ENCODE measurements around the gene MAML3.

Gene MAML3

DNA sequence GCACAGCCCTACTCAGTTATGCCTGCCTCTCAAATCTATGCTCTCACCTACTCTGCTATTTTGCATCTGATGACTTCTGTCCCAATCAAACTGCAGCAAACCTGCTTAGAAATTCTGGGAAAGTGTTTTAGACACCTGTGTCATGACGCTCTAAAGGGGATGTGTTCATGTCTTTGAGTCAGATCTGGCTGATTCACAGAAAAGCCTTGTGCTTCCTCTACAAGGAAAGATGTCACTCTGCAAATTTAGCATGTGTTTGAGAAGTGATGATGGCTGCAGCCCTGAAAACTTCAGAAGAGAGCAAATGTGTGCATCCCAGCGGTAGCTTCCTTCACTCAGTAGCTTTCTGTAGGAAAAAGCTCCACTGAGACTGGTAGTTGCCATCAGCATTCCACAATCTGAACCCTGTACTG lies 253.0 kb downstream of the MAML3 start:
- peak; percentile 43 for DNase-seq (ENCODE audit: low spot score)

DNA sequence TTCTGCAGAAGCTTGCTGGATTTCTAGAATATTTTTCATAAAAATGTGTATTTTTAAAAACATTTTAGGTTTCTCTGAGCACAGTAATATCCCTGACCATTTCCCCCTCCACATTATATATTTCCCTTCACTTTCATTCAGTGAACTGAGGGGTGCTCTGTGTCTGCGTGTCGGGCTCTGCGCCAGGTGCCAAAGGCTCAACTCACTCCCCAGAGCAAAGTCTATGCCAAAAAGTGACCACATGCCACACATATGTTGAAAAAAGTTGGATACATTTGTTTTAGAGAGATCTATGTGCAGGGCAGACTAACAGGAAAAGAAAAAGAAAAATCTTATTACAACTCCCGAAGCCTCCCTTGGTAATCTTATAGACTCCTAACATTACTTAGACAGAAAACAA lies 254.6 kb downstream of the MAML3 start:
- no peak for DNase-seq (ENCODE audit: low spot score)

DNA sequence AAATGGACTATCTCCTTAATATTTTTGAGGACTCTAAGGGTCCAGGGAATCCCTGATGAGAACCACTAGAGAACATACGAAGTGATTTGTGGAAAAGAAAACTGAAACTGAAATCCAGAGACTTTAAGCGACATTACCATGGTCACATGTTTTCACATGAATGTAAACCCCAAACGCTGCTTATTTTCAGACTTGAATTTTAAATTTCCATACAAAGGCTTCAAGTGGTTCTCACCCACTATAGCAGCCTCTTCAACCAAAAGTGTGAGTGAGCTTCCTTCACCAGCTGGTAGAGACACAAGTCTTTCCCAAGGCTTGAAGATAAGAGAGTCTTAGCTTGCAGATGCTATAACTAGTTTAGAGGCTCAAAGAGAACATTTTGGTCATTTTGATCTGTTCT lies 255.7 kb downstream of the MAML3 start:
- no peak for DNase-seq (ENCODE audit: low spot score)

DNA sequence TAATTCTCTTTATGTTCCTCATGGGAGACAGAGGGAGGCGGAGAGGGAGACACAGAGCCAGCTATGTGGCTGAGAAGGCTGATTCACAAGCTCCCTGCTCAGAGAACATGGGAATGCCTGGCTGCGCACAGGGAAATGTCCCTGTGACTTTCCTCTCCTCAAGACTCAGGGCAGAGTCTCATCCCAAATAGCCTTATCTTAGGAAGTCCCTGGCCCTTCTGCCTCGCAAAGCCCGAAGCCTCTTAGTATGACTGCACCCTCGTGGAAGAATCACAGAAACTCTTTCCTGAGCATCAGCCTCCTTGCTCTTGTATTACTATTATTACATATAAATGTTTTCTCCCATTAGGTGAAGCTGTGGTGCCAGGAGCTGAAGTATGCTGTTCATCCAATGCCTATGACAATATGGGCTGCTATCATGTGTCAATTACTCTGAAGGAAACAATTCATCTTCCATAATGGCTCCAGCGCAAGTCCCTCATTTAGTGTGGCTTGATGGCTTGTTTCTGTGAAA lies 257.8 kb downstream of the MAML3 start:
- no peak for DNase-seq (ENCODE audit: low spot score)

DNA sequence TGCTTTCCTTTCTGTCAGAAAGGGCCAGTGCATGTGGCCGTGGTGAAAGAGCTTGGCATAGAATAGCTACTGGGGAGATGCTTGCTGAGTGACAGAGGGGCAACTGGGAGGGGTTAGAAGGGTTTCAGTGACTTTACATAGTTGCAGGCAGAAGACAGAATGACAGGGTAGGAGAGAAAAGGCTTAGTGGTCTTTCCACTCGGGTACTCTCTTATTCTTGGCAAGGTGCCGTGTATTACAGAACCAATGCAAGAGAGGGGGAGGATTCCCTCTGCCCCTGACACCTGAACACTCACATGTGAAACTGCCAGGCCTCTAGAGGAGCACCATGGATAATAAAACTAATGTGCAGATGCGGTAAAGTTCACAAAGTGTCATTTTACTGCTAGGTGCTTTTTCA lies 260.2 kb downstream of the MAML3 start:
- no peak for DNase-seq (ENCODE audit: low spot score)

DNA sequence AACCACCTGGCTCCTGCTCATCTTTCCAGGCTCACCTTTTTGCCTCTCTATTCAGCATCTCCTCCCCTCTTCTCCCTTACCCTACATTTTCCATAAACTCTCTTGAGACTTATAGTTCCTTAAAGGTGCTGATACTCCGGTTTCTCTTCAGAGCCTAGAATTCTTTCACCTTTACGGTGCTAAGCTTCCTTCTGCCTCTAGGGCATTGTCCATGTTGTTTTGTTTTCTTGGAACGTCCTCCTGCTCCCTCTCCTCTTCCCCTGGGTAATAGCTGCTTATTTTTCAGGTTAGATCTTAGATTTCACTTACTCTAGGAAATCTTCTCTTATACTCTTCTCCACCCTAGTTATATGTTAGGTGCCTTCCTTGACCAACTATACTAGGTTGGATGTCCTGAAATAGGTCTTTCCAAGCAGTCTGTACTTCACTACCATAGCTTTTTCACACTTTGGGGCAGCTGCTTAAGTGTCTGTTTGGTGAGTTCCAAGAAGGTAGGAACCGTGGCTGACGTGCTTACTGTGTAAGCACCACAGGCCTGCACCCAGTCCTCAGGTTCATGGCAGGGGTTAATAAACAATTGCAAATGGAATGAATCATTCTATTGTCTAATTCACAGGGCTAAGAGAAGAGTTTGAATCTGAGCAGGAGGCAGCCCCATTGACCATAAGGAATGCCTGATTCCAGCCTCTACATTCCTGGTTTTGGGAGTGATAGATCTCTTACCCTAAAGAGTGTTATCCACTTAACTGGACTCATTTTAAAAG lies 260.8 kb downstream of the MAML3 start:
- no peak for DNase-seq (ENCODE audit: low spot score)

DNA sequence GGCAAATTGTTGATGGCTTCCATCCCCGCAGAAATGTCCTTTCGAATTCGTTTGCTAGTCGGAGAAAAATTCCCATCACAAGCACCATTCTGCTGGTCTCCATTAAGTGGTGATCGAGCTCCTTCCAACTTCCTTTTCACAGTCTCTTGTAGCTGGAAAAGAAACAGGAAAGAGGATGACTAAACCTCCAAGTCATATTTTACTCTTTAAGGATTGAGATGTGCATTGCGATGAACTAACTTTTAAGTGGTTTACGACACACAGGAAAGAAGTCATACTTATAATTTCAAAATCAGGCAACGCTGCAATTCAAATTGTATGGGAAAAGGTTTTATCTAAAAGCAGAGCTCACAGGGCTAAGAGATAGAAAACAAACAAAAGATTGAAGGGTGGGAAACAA lies 263.2 kb downstream of the MAML3 start:
- peak; percentile 35 for DNase-seq (ENCODE audit: low spot score)

DNA sequence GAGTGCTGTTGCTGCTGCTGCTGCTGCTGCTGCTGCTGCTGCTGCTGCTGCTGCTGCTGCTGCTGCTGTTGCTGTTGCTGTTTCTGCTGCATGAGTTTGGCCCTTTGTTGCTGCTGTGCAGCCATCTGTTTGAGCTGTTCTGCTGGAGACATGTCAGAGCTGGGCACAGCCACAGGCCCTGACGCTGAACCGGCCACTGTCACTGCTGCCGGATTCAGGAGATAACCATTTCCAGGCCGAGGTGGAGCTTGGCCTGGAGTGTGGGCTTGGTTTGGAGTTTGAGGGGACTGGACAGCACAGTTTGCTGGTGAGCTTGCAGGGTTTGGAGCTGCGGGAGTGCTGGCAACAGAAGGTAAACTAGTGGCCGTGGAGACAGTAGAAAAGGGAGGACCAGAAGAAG lies 264.1 kb downstream of the MAML3 start:
- no peak for DNase-seq (ENCODE audit: low spot score)

DNA sequence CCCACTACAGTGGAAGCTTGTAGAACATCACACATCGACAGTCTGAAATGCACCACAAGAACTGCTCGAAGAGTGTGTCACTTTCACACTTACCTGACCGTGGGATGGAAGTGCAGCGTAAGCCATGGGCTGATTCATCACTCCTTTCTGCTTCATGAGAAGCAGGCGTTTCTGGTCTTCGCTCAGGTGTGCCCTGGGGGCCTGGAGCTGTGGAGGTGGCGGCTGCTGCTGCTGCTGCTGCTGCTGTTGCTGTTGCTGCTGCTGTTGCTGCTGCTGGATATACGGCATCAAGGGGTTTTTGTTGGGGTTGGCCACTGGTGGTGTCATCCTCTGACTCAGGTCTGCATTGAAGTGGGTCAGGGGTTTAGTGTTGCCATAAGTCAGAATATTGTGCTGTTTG lies 264.7 kb downstream of the MAML3 start:
- no peak for DNase-seq (ENCODE audit: low spot score)

DNA sequence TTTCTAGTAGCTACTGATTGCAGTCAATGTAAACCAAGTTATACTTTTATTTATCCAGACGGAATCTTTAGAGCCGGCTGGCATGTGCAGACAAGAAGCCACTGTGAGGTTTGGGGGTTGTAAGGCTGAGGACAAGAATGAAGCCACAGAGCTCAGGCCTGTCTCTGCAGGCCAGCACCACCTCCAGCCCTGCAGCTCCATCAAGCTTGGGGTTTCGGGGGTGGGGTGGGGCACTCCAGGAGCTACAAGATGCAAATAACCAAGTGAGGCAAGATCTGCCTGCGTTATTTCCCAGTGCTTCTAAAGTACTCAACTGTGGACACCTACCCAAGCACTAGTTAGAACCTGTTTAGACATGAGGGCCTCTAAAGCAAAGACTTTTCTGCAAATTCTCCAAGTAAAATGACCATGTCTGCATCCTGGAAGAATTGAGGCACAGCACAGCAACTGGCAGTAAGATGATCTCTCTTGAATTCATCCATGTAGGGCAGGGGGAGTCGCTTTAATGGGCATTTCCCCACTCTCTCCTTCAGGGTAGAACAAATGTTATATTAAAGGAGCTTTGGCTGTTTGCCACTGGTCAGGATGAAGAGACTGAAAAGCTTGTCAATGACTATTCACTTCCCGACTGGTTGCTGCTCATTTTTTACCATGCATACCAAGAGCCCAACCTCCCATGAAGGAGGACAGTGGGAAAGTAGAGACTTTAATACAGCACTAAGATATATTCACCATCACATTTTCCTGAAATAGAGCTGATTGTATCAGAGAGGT lies 265.8 kb downstream of the MAML3 start:
- no peak for DNase-seq (ENCODE audit: low spot score)

DNA sequence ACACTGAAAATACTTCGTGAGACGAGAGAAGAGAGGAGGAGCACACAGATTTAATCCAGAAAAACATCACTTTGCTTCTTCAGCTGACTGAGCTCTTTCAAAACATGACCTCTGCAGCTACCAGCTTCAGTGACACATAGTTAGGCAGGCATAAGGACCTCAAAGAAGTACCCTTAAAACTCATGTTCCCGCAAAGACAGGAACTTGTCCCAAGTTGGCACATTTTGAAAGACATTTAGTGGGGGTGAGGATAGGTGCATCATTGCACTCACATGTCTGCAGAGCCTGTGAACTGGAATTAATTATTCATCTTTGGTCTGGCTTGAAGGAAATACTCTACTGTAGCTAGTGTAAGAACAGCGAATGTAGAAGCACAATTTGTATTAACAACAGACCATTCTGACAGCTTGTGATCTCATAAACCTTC lies 266.6 kb downstream of the MAML3 start:
- DNase-seq (ENCODE audit: low spot score) = no peak

DNA sequence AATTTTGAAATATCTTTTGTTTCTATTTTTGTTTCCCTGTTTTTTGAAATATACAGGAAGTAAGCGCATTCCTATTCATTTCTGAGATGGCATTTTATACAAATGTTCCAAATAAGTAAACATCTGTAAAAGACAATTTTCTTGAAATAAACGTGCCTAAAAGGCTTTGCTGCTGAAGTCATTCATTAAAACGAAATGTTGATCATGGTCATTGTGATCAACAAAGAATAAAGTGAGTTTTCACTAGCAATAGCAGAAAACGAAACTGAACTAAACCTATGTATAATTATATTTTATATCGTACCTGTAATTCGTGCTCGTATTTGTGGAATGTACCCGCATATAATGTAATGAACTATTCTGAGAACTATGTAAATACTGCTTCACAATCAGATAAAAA lies 267.2 kb downstream of the MAML3 start:
- no peak for DNase-seq (ENCODE audit: low spot score)

DNA sequence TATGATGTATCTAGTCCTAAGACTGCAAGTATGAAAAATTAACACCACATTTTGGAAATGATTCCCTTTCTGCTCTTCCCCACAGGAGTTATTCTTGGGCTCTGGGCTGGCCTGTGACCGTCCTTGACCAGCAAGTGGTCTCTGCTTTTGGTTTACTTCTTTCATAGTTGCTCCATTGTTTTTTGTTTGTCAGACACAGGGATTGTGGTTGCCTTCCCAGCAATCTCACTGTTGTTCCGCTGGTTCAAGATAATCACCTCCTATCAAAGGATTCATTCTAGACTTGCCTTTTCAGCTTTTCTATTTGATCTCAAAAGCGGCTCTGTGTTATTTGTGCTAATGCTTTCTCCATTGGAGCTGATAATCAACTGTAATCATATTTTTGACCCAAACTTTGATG lies 269.5 kb downstream of the MAML3 start:
- no peak for DNase-seq (ENCODE audit: low spot score)

DNA sequence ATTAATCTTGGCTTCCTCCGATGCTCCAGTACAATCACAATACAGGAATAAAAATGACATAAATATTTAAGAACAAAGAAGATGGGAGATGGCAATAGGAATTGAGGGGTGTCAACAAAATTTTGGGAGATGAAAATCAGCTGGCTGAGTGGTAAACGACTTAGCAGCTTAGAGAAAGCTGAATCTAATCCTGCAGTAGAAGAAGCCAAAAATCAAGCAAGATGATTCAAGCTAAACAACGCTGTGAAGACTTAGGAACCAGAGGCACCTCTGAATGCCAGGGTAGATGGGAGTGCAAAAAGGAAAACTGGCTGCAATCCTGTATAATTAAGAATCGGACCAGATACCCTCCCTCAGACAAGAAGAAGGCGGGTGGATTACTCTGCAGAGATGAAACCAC lies 273.1 kb downstream of the MAML3 start:
- no peak for DNase-seq (ENCODE audit: low spot score)

DNA sequence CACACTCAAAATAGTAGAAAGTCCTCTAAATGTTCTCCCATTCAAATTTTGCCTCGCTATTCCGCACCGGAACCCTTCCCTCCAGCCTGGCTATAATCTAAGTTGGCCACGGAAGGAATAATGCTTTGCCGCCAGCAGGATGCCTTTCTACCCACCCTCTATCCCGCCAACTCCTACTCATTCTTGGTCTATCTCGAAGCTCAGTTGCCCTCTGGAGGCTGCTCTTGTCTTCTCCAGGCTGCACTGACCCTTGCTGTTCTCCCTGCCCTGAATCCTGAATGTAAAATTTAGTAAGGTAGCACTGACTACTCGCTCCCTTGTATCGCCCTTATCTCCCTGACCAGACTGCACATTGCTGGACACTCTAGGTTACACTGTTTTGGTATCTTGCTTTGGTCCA lies 275.9 kb downstream of the MAML3 start:
- no peak for DNase-seq (ENCODE audit: low spot score)

DNA sequence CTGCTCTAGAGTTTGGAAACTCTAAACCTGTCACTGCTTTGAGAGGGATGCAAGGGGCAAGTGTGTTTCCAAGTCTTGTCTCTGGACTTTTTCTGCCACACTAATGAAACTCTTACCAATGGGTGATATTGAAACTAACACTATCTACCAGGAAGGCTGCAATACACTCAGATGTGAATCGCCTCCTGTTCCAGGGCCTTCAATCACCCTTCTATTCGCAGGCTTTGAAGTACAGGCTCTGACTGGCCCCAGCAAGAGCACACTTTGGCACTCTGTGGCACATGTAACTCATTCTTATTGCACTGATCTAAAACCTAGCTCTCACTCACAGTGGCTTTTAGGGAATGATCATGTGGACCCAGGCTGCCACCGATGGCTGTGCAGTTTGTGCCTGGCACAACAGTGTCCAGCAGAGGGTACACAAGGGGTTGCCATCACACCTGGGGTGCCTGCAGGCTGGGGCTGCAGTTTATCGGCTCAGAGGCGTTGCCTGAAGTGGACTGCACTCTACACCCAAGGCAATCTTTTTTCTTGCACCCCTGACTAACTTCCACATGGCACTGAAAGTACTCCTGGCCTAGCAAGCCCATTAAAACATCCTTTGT lies 277.5 kb downstream of the MAML3 start:
- DNase-seq (ENCODE audit: low spot score) = no peak

DNA sequence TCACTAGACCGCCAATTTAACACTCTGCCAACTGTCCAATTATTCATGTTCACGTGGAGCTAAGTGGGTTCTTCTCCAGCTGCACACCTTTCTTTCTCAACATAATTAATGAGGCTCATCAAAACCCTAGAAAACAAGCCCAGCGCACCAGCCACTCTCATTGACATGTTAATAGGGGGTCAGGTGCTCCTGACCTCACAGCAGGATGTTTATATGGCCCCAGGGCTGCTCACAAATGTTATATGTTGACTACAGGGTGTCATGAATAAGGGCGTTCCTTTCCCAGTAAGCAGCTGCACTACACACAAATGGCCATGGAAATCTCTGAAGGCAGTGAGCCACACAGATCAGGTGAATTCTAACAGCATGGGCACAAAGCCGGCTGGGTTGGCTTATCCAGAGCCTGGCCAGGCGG lies 278.6 kb downstream of the MAML3 start:
- DNase-seq (ENCODE audit: low spot score) = no peak

DNA sequence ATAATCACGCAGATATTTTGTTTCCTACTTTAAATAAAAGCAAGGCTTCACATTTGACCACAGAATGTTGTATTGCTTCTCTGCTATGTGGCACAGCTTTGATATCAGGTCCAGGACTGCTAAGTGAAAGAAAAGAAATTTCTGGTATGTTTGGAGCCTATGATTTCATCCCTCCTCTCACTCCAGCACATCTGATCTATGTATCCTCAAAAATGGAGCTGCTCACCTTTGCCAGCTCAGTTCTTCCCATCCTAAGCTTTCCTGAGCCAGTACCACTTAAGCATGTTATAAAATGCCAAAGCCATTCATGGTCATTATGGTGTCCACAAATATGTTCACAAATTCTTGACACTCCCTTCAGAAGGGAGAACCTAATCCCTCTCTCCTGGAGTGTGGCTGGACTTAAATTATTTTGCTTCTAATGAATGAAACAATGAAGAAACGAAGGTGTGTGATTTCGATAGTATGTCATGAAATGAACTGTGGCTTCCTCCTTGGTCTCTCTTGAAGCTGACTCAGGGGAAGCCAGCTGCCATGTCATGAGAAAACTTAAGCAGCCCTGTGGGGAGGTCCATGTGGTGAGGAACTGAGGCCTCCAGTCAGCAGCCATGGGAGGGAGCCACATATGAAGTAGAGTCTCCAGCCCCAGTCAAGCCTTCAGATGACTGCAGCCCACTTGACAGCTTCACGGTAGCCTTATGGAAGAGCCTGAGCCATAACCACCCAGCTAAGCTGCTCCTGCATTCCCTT lies 280.7 kb downstream of the MAML3 start:
- peak; percentile 14 for DNase-seq (ENCODE audit: low spot score)

DNA sequence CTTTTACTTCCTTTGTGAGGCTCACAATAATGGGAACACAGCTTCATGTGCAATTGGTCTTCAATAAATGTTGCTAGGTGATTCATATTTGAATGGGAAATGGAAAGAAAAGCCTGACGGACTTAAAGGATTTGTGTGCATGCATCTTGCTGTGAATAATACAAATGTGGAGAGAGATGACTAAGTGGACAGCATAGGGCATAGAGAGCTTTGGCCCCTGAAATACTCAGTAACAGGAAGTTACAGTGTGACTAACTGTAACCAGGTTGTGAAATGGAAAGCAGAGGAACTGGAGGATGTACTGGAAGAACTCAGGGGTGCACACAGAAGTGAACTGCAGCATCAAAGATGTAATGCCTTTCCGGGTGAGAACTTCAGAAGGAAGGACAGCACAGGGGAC lies 281.7 kb downstream of the MAML3 start:
- DNase-seq (ENCODE audit: low spot score) = peak; percentile 99

DNA sequence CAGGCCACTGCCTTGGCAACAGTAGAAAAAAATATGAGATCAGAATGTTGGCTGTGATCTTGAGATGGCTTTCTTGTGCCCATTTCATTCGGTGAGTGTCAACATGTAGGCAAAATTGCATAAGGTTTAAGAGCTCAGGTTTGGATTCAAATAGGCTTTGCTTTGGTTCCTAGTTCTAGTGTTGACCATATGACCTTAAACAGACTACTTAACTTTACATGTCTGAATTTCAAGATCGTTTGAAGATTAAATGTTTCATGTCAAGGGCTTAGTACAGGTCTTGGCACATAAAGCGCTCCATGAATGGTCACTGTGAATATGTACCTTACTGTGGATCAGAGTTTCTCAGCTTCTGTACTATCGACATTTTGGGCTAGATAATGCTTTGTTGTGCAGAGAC lies 284.2 kb downstream of the MAML3 start:
- no peak for DNase-seq (ENCODE audit: low spot score)

DNA sequence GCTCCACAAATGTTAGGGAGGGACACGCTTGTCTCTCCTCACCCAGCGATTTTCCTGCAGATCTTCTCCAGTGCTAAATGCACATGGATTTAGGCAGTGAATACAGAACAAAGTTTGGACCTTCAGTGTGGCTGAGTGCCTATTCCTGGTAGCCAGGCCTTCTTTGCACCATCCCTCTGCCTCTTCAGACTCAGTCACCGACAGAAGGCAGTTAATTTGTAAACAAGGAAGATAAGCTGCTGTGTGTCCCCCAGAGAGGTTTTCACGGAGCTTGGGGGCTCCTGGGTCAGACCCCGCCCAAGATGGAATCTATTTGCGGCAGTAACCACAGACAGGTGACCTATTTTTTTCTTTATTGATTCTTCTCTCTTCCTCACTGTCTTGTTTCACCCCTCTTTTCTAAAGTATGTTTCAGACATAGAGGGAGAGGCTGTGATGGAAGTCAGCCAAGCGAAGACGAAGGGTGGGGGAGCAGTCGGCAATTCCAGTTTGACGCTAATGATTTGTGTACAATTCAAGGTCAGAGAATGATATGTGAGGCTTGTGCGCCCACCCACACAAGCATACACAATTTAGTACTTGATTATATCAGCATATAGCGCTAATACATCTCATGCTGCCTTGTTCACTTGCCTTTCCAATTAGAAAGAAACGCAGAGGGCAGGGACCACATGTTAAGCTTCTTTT lies 287.6 kb downstream of the MAML3 start:
- no peak for DNase-seq (ENCODE audit: low spot score)

DNA sequence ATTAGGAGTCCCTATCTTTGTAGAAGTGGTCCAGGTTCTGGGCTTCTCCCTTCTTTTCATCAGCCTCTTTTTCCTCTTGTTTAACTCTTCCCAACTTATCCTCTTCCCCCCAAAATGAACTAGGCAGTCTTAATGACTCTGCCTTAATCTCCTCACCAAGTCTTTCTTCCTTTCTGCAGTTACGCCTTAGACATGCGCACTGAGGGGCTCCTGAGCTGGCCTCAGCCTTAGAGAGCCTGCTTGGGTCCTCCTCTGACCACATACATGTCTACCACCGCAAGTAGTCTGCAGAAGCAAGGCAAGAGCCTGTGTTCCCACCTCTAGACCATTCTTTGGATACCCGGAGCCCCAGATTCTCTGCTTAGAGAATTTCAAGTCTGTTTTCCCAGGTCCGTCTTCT lies 288.4 kb downstream of the MAML3 start:
- no peak for DNase-seq (ENCODE audit: low spot score)
